ENCODE data around the gene SH3PXD2A. TPM values are rescaled to one million over a fixed set of nuclear protein-coding genes. Genes with fewer than 3 reads are reported as not detected.

SH3PXD2A gene
- total RNA-seq, 1 experiment from 2014 or later = 4.5 TPM

- Histone ChIP-seq H3T11ph (ENCODE audit: low read length) (no peak overlapping the region), H2BK20ac (ENCODE audit: low read depth, low read length, poor library complexity, severe bottlenecking) (no peak overlapping the region), H2AK5ac (ENCODE audit: insufficient read length, low read length) (no peak overlapping the region), H3K4me2 (ENCODE audit: insufficient read depth, insufficient read length, low read length) (no peak overlapping the region), H4K91ac (ENCODE audit: insufficient read length, low read depth, low read length) (no peak overlapping the region), H3K4ac (ENCODE audit: low read depth, low read length) (no peak overlapping the region), H3K27me3 (ENCODE audit: insufficient read depth, low read length) (no peaks in the 10 kb centered on the region), H3K9me3 (ENCODE audit: control insufficient read depth, low read depth, low read length) (no peaks in the 10 kb centered on the region), H3K9ac (ENCODE audit: extremely low read depth, insufficient read length, low read length) (no peak overlapping the region), H2AFZ (ENCODE audit: low read length) (no peak overlapping the region), H2BK5ac (ENCODE audit: insufficient read length, low read length) (no peak overlapping the region), H3K56ac (ENCODE audit: insufficient read length, low read depth, low read length) (no peak overlapping the region), H3K14ac (ENCODE audit: insufficient read depth, low read length) (no peak overlapping the region), H2BK120ac (ENCODE audit: low read depth, low read length, poor library complexity, severe bottlenecking) (no peak overlapping the region), H3K4me1 (ENCODE audit: insufficient read depth, low read length) (peaks cover 27% of the 10 kb centered on the region; the same call in 1 of the 2 replicates), H2BK15ac (ENCODE audit: low read depth, low read length) (no peak overlapping the region), H3K23ac (ENCODE audit: insufficient read length, low read depth, low read length) (no peak overlapping the region), H4K20me1 (ENCODE audit: control insufficient read depth, insufficient read depth, insufficient read length) (no peaks in the 10 kb centered on the region), H2BK12ac (ENCODE audit: insufficient read length, low read depth, low read length) (no peak overlapping the region), H3K23me2 (ENCODE audit: insufficient read length, low read depth, low read length, poor library complexity, severe bottlenecking) (no peaks in the 10 kb centered on the region), H3K27ac (ENCODE audit: insufficient read length, low read depth, low read length) (no peak overlapping the region), H4K8ac (replicated peaks; ENCODE audit: insufficient read length, low read depth, low read length) (no peak overlapping the region), H4K5ac (ENCODE audit: insufficient read length, low read depth, low read length) (no peak overlapping the region), H3K79me2 (ENCODE audit: insufficient read depth, low read length) (no peaks in the 10 kb centered on the region), H3K18ac (ENCODE audit: insufficient read length, low read depth, low read length) (peak overlapping the region; percentile 18), H3K79me1 (ENCODE audit: insufficient read depth, low read depth, low read length, poor library complexity, severe bottlenecking) (no peaks in the 10 kb centered on the region)
- H3K36me3 Mint-ChIP-seq (ENCODE audit: insufficient read depth in 1 of 3, low read depth in 3 of 3) = no peaks in the 10 kb centered on the region
- peaks cover 9% of the 10 kb centered on the region for H3K27me3 Mint-ChIP-seq (ENCODE audit: low read depth)
- peaks cover 46 to 56% of the 10 kb centered on the region in 2 experiments for H3K4me1 Mint-ChIP-seq
- TF ChIP-seq CTCF (conservative IDR thresholded peaks at IDR 0.05) = no peak
- H3K9me3 Mint-ChIP-seq = peaks cover 3 to 7% of the 10 kb centered on the region in 2 experiments
- WGBS (ENCODE audit: extremely low coverage, insufficient read length, low lambda C conversion rate) = no CpG with 5 or more reads among the region's 1 CpG
- H3K4me3 Mint-ChIP-seq = no peak overlapping the region
- H3K27ac Mint-ChIP-seq = no peak overlapping the region
- no peak for DNase-seq
Observed at GRCh38 chr10:103836273-103836672, 19.1 kb downstream of the SH3PXD2A start.

All from H9 (cell line).